ENCODE measurements around the gene DACT1.
"Not testable (repeated sequence)": the region's sequence is repeated elsewhere in the genome, so short reads cannot be mapped to it uniquely, and the experiment has no call there.

Gene DACT1

GRCh38 chr14:58637391-58638230, at the start of gene DACT1:
Gene DACT1, plus strand, starts transcription at chr14:58637962. Its CDS starts 241 bp downstream, at chr14:58638203.
- DNase-seq (ENCODE audit: low spot score in 2 of 2) = peak; percentile 48 to 81
- in situ Hi-C loops (cut with MboI; ENCODE audit: low sequenced_read_pairs) = no loop called here
- H3K4me1 ChIP-seq = peaks cover 17% of the 10 kb centered on the region
- H3K27me3 ChIP-seq (ENCODE audit: low read depth) = no peaks in the 10 kb centered on the region
- peak within 1 kb of the TSS; percentile 56 for H3K4me3 ChIP-seq
- peaks cover 19% of the 10 kb centered on the region for H3K36me3 ChIP-seq (replicated peaks)
- H3K9me3 ChIP-seq = no peaks in the 10 kb centered on the region

- H3K4me3 ChIP-seq; in situ Hi-C loops (cut with MboI; ENCODE audit: low sequenced_read_pairs); H3K36me3 ChIP-seq (replicated peaks); H3K27me3 ChIP-seq (ENCODE audit: low read depth); DNase-seq (ENCODE audit: low spot score in 2 of 2); H3K9me3 ChIP-seq; H3K4me1 ChIP-seq: not testable (repeated sequence)
Measured at GRCh38 chr14:58588321-58588720, 49.4 kb upstream of the DACT1 start.

GRCh38 chr14:58593977-58594376, 43.8 kb upstream of the DACT1 start:
- H3K4me1 ChIP-seq = no peaks in the 10 kb centered on the region
- H3K4me3 ChIP-seq = no peak overlapping the region
- H3K9me3 ChIP-seq = no peaks in the 10 kb centered on the region
- no peak for DNase-seq (ENCODE audit: low spot score in 2 of 2)
- in situ Hi-C loops (cut with MboI; ENCODE audit: low sequenced_read_pairs) = no loop called here
- no peaks in the 10 kb centered on the region for H3K36me3 ChIP-seq (replicated peaks)
- no peaks in the 10 kb centered on the region for H3K27me3 ChIP-seq (ENCODE audit: low read depth)

DNA sequence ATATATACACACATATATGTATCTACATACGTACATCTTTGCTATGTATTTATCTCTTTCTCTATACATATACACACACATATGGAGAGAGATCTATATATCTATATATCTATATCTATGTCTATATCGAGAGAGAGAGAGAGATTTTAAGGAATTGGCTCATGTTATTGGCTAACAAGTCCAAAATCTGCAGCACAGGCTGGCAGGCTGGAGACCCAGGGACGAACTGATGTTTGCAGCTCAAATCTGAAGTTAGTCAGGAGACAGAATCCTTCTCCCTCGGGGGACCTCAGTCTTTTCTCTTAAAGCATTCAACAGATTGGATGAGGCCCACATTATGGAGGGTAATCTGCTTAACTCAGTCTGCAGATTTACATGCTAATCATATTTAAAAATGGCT, 40.7 kb upstream of the DACT1 start:
- Histone ChIP-seq H3K36me3 (replicated peaks) (no peaks in the 10 kb centered on the region), H3K4me1 (no peaks in the 10 kb centered on the region), H3K27me3 (ENCODE audit: low read depth) (no peaks in the 10 kb centered on the region), H3K9me3 (no peaks in the 10 kb centered on the region; the same call in 1 of the 2 replicates), H3K4me3 (no peak overlapping the region)
- DNase-seq (ENCODE audit: low spot score in 2 of 2) = no peak
- in situ Hi-C loops (cut with MboI; ENCODE audit: low sequenced_read_pairs) = no loop called here

DNA sequence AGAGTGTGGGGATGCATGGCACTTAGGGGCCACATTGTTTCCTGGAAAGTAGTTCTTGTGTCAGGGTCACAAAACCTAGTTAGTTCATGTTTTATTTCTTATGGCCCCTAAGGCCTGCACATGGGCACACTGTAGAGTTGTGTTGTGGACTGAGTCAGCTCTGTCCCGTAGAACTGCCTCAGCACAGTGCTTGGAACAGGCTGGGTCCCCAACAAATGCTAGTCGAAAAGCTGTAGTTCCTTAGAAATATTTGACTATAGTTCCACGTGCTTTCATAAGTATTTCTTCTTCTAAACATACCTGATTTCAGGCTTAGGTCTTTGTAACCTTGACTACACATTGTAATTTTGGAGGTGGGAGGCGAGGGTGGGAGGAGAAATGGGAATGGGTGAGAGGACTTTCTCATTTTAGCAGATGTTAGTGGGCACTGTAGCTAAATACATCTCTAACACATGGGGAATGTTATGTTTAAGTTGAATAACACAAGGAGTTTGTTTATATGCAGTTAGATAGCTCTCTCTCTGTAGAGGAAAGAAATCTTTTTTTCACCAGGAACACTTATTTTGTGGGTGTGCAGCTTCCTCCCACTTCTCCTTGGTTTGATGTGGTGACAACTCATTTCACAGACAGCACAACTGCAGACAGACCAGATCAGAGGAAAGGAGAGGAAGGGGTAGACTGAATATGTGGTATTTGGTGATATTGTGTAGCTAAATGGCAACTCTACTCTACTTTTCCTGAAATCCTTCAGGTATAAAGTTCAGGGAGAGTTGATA, 39.5 kb upstream of the DACT1 start:
- H3K4me3 ChIP-seq = no peak overlapping the region
- no peaks in the 10 kb centered on the region for H3K4me1 ChIP-seq
- H3K36me3 ChIP-seq (replicated peaks) = no peaks in the 10 kb centered on the region
- H3K27me3 ChIP-seq (ENCODE audit: low read depth) = no peaks in the 10 kb centered on the region
- in situ Hi-C loops (cut with MboI; ENCODE audit: low sequenced_read_pairs) = no loop called here
- no peak for DNase-seq (ENCODE audit: low spot score in 2 of 2)
- H3K9me3 ChIP-seq = no peaks in the 10 kb centered on the region; the same call in 1 of the 2 replicates

DNA sequence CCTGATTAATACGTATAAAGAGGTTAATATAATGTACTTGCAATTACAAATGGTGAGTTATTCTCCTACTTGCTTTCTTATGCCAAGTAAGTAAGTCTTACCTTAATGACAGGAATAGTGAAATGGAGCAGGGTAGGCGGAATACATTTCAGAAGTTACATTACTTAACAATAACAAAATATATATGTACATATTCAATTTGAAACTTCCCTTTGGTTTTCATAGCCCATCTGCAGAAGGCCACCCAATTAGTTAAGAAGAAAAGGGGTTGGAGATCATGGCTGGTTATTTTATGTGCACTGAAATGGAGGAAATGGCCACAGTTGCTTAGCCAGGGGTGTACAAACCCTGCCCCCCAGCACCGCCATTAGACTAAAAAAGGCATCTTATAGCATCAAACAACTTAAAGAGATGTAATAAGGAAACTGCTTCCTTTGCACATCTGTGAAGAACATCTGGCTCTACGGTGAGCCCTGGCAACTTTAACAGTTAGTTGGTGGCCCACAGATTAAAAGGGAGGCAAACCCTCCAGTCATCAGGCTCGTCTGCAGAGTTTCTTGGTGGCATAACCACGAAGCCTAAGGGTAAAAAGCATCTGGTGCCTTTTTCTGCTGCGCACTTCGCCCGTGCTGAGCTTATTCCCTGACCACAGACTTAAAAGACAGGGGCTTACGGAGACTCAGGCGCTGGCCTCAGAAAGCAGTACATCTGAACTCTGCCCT, 38.8 kb upstream of the DACT1 start:
- no peaks in the 10 kb centered on the region for H3K27me3 ChIP-seq (ENCODE audit: low read depth)
- in situ Hi-C loops (cut with MboI; ENCODE audit: low sequenced_read_pairs) = no loop called here
- H3K4me3 ChIP-seq = no peak overlapping the region
- DNase-seq (ENCODE audit: low spot score in 2 of 2) = no peak
- H3K36me3 ChIP-seq (replicated peaks) = no peaks in the 10 kb centered on the region
- no peaks in the 10 kb centered on the region; the same call in 1 of the 2 replicates for H3K9me3 ChIP-seq
- H3K4me1 ChIP-seq = no peaks in the 10 kb centered on the region

DNA sequence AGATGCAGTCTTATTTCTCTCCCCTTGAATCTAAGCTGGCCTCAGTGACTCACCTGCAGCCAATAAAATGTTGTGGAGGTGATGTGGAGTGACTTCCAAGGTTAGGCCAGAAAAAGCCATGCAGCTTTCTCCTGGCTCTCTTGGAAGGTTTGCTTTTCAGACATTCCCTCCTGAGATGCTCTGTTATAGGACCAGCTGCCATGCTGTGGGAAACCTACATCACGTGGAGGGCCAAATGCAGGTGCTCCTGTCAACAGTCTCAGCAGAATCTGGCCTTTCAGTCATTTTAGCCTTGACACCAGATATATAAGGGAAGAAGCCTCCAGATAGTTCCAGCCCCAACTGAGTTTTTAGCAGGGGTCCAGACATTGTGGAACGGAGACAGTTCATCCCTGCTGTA, 38.1 kb upstream of the DACT1 start:
- Histone ChIP-seq H3K4me1 (no peaks in the 10 kb centered on the region), H3K4me3 (no peak overlapping the region), H3K27me3 (ENCODE audit: low read depth) (no peaks in the 10 kb centered on the region), H3K36me3 (replicated peaks) (no peaks in the 10 kb centered on the region), H3K9me3 (no peaks in the 10 kb centered on the region; the same call in 1 of the 2 replicates)
- no peak for DNase-seq (ENCODE audit: low spot score in 2 of 2)
- in situ Hi-C loops (cut with MboI; ENCODE audit: low sequenced_read_pairs) = no loop called here

DNA sequence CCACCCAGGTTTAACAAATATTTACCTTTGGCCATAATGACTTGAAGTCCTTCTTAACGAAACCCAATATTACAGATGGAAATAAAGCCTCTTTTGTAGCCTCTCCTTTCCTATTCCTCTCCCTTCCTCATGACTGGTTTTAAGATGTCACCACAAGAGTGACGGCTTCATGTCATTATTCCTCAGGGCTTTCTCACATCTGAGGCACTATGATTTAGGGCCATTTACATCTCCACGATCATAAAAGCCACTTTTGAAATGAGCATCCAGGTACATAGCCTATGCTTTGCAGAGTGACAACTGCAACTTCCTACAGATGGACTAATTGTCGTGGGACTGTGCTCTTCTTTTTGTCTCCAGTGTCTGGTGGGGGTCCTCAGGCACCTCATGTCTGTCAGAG, 32.3 kb upstream of the DACT1 start:
- H3K4me1 ChIP-seq = peaks cover 34% of the 10 kb centered on the region

DNA sequence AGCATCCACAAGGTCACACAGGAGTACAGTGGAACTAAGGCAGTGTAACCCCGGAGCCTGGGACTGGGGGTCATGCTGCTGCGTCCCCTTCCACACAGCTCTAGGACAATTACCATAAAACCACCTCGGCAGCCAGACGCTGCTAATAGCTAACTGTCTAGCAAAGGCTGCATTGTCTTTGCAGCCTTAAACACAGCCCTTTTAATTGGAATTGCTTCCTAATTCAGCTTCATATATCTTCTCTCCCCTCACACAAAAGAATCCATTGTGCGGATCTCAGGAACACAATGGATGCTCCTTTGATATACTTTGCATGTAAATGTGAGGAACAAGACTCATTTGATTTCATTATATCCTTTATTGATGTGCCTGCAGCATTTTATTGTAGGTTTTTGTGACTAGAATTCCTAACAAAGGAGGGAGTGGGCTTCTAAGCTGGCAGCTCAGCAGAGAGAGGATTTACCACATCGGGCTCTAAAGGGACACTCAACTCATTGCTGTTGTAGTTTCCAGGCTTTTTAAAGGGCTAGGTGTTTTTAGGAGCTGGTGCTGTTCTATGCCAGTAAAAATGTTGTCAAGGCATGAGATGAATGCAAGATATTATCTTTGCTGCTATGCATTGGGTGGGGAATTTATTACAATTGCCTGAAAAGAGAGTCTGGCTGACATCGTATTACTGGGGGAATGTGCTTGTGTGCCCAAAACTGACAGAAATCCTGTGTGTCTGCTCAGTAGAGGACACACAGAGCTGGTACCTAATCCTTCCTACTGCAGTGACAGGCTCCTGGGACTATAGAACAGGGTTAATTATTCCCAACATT, 30.4 kb upstream of the DACT1 start:
- peak; percentile 75 to 99 for DNase-seq (ENCODE audit: low spot score in 2 of 2)
- in situ Hi-C loops (cut with MboI; ENCODE audit: low sequenced_read_pairs) = no loop called here
- Histone ChIP-seq H3K36me3 (replicated peaks) (no peaks in the 10 kb centered on the region), H3K9me3 (no peaks in the 10 kb centered on the region), H3K27me3 (ENCODE audit: low read depth) (no peaks in the 10 kb centered on the region), H3K4me1 (peaks cover 34% of the 10 kb centered on the region), H3K4me3 (no peak overlapping the region)

More for the DNA sequence above, 32.3 kb upstream of the DACT1 start:
- H3K9me3 ChIP-seq = no peaks in the 10 kb centered on the region; the same call in 1 of the 2 replicates
- no peaks in the 10 kb centered on the region for H3K36me3 ChIP-seq (replicated peaks)
- DNase-seq (ENCODE audit: low spot score in 2 of 2) = no peak
- no peaks in the 10 kb centered on the region for H3K27me3 ChIP-seq (ENCODE audit: low read depth)
- in situ Hi-C loops (cut with MboI; ENCODE audit: low sequenced_read_pairs) = no loop called here
- H3K4me3 ChIP-seq = no peak overlapping the region

GRCh38 chr14:58607952-58608317, 29.8 kb upstream of the DACT1 start:
- Histone ChIP-seq H3K36me3 (replicated peaks) (no peaks in the 10 kb centered on the region), H3K9me3 (no peaks in the 10 kb centered on the region), H3K27me3 (ENCODE audit: low read depth) (no peaks in the 10 kb centered on the region), H3K4me3 (no peak overlapping the region), H3K4me1 (peaks cover 34% of the 10 kb centered on the region)
- DNase-seq (ENCODE audit: low spot score in 2 of 2) = no peak
- in situ Hi-C loops (cut with MboI; ENCODE audit: low sequenced_read_pairs) = no loop called here

GRCh38 chr14:58617619-58618018, 20.1 kb upstream of the DACT1 start:
- H3K4me3 ChIP-seq = no peak overlapping the region
- in situ Hi-C loops (cut with MboI; ENCODE audit: low sequenced_read_pairs) = no loop called here
- DNase-seq (ENCODE audit: low spot score in 2 of 2) = no peak
- peaks cover 4% of the 10 kb centered on the region; the same call in 1 of the 2 replicates for H3K4me1 ChIP-seq
- H3K36me3 ChIP-seq (replicated peaks) = no peaks in the 10 kb centered on the region
- no peaks in the 10 kb centered on the region for H3K27me3 ChIP-seq (ENCODE audit: low read depth)
- H3K9me3 ChIP-seq = no peaks in the 10 kb centered on the region

DNA sequence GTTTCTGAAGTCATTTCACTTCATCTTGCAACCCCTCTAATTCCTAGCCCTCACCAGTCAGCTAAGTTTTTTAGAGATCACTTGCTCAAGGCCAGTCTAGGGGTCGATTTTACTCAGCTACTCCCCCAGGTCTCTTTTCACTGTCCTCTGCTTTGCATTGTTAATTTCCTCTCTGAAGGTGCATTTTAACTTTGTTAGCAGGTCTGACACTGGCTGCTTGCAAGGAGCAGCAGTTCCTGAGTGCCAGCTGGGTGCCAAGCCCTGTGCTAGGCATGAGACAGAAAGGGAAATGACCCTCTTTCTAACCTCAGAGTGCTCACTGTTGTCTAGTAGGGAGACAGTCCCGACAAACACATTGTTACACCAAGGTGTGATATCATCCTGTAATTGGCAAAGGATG, 17.8 kb upstream of the DACT1 start:
- Histone ChIP-seq H3K27me3 (ENCODE audit: low read depth) (no peaks in the 10 kb centered on the region), H3K4me3 (no peak overlapping the region), H3K9me3 (no peaks in the 10 kb centered on the region), H3K36me3 (replicated peaks) (no peaks in the 10 kb centered on the region), H3K4me1 (peaks cover 4% of the 10 kb centered on the region; the same call in 1 of the 2 replicates)
- in situ Hi-C loops (cut with MboI; ENCODE audit: low sequenced_read_pairs) = no loop called here
- no peak for DNase-seq (ENCODE audit: low spot score in 2 of 2)

GRCh38 chr14:58625438-58625837, 12.3 kb upstream of the DACT1 start:
- no peaks in the 10 kb centered on the region for H3K27me3 ChIP-seq (ENCODE audit: low read depth)
- H3K36me3 ChIP-seq (replicated peaks) = no peaks in the 10 kb centered on the region
- in situ Hi-C loops (cut with MboI; ENCODE audit: low sequenced_read_pairs) = no loop called here
- H3K4me3 ChIP-seq = no peak overlapping the region
- peaks cover 8% of the 10 kb centered on the region for H3K4me1 ChIP-seq
- DNase-seq (ENCODE audit: low spot score in 2 of 2) = no peak
- no peaks in the 10 kb centered on the region for H3K9me3 ChIP-seq

Data from HAP-1 (cell line).